Cerebellar nuclear complex (tissue), 1 donor: ENCODE measurements around the gene MSI1.
"Not testable (repeated sequence)": the region's sequence is repeated elsewhere in the genome, so short reads cannot be mapped to it uniquely, and the experiment has no call there.

Experiments used
- DNase-seq, 2 experiments: peaks; one replicate each; lab custom pipeline; 2025; lab: John Stamatoyannopoulos, UW

Gene MSI1

DNA sequence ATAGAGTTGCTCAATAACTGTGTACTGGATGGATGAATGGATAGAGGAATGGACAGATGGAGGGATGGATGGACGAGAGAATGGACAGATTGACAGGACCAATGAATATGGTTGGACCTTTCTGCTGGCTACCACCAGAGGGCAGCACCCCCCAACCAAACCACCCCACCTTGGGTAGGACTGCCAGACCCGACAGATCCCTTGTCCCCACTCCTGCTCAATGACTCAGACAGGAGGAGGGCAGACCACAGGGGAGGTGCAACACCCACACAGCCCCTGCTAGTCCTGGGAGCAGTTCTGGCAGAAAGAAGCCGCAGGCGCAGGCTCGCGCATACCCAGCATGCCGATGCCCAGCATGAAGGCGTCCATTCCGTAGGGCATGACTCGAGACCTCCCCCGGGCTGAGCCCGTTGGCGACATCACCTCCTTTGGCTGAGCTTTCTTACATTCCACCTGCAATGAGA lies 12.4 kb downstream of the MSI1 start:
- DNase-seq = peak in 1 of 2 experiments; percentile 44

DNA sequence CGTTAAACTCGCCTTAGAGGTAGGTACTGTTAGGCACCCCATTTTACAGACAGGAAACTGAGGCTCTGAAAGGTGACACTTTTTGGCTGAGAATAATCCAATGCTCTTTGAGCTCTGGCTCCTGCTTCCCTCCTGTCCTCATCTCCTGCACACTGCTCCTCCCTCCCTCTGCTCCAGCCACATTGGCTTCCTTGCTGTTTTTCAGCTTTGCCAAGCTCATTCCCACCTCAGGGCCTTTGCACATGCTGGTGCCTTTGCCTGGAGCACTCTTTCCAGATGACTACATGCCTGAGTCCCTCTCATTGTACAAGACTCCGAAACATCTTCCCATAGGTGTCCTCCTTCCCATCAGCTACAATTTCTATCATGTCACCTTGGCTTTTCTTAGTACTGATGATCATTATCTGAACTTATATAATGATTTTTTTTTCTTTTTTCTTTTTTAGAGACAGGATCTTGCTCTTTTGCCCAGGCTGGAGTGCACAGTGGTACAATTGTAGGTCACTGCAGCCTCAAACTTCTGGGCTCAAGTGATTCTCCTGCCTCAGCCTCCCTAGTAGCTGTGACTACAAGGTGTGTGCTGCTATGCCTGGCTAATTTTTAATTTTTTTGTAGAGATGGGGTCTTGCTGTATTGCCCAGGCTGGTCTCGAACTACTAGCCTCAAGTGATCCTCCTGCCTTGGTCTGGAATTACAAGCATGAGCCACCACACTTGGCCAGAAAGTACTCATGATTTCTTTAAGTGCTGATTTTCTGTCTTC lies 15.2 kb downstream of the MSI1 start:
- DNase-seq = no peak

DNA sequence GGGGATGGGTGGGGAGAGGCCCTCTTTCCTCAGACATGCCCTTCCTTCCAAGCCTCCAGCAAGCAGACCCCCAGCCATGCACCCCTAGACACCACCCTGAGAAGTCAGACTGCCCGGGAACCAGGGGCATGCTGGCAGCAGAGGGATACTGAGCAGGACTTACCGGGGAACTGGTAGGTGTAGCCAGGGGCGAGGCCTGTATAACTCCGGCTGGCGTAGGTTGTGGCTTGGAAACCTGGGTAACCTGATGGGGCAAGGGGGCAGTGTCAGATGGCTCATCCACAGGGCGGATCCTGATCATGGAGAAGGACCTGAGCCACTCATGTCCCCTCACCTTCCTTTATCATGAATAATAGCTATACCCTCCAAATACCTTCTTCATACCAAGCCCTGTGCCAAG lies 15.8 kb downstream of the MSI1 start:
- DNase-seq = no peak

DNA sequence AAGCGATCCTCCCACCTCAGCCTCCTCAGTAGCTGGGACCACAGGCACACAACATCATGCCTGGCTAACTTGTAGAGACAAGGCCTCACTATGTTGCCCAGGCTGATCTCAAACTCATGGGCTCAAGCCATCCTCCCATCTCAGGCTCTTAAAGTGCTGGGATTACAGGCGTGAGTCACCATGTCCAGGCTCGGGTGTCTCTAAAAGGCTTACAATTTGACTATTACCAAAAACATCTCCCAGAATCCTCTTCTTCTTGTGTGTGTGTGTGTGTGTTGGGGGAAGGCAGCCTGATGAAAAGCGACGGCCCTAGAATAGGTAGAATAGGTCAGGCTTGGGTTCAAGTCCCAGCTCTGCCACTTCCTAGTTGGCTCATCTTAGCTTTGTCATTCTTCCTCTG lies 16.8 kb downstream of the MSI1 start:
- no peak for DNase-seq

DNA sequence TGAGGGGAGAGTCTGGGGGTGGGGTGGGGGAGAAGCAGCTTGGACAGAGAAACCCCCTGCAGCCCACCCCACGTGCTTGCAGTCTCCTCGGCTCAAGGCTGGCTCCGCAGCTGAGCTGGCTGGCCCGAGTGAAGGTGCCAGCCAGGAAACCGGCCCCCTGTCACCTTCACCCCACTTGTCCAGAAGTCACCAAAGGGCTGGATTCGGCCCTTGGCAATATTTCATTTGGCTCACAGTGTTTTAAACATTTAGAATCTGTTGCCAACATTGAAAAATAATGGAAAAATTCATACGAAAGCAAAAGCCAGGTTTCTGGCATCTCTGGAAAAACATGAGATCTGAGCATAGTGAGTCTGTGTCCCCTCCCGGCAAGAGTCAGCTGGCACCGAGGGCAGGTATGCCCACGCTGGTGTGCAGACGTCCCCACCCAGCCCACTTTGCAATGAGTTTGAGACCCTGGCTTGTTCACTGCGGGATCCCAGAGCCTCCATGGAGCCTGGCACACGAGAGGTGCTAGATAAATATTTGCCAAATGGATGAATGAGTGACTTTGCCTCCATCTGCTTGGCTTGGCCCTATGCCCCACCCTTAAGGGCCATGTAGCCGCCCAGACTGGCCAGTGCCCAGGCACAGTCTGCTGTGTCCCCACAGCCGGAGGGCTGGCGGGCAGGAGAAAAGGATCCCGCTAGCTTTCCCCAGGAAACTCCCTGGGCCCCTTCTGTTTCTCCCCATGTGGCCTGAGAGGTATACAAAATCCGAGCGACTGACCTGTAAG lies 18.2 kb downstream of the MSI1 start:
- peak; percentile 56 to 89 for DNase-seq

DNA sequence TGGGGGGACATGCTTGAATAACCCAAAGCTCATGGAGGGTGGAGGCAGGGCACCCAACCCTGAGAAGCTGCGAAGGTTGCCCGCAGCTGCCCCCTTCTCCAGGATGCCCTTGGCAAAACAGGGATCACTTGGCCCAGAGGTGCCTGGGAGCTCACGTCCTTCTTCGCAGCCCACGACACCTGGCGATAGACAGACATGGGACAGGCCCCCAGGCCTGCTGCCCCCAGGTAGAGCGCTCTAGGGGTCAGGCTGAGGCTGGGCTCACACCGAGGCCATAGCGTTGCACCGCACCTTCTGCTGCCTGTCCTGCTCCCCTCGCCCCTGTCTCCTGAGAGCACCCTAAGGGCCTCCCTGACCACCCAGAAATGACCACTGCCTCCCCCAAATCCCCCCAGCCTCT lies 21.2 kb downstream of the MSI1 start:
- DNase-seq = no peak

DNA sequence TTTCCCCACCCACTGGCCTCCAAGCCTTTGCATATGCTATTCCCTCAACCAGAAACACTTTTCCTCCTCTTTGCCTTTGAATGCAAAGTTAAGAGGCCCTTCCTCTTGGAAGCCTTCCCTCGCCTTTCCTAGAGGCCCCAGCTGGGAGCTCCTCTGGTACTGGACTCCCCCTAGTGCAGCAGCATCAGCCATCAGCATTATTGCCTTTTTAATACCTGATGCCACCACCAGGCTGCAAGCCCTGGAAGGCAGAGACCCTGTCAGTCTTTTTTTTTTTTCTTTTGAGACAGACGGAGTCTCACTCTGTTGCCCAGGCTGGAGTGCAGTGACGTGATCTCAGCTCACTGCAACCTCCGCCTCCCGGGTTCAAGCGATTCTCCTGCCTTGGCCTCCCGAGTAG lies 22.3 kb downstream of the MSI1 start:
- DNase-seq = no peak

DNA sequence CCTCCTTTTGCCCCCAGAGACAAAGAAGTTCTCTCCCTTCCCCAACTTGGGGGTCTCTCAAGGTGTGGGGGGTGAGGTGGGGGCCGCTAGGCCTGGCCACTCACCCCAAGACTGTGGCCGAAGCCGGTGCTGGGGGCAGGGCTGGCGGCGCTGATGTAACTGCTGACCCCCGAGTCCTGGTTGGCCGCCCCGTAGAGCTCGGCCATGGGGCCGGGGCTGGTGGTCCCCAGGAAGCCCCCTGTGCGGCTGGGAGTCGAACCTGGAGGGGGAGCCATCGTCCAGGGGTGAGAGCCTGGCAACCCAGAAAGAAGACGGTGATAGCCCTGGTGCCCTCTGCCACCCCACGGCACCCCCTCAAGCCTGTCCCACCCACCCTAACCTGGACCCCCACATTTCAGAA lies 22.9 kb downstream of the MSI1 start:
- DNase-seq = no peak

DNA sequence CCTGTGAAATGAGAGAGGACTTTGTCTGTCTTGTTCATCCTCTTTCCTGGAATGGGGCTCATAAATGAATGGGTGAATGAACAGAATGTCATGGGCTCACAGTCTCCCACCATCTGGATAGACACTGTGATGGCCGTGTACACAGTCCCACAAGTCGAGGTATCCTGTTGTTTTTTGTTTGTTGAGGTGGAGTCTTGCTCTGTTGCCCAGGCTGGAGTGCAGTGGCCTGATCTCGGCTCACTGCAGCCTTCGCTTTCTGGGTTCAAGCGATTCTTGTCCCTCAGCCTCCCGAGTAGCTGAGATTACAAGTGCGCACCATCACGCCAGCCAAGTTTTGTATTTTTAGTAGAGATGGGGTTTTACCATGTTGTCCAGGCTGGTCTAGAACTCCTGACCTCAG lies 25.3 kb downstream of the MSI1 start:
- DNase-seq = no peak

DNA sequence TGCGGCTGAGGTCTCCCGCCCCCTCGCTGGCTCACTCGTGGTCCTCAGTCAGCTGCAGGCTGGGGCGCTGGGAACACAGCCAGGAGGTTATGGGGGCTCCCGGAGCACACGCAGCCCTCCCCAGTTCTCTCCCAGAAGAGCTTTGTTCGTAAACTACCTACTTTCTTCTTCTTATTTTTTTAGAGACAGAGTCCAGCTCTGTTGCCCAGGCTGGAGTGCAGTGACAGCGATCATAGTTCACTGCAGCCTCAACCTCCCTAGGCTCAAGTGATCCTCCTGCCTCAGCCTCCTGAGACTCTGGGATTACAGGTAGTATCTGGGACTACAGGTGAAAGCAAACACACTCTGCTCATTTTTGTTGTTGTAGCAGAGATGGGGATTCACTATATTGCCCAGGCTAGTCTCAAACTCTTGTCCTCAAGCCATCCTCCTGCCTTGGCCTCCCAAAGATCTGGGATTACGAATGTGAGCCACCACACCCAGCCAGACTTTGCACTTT lies 25.9 kb downstream of the MSI1 start:
- DNase-seq = no peak

DNA sequence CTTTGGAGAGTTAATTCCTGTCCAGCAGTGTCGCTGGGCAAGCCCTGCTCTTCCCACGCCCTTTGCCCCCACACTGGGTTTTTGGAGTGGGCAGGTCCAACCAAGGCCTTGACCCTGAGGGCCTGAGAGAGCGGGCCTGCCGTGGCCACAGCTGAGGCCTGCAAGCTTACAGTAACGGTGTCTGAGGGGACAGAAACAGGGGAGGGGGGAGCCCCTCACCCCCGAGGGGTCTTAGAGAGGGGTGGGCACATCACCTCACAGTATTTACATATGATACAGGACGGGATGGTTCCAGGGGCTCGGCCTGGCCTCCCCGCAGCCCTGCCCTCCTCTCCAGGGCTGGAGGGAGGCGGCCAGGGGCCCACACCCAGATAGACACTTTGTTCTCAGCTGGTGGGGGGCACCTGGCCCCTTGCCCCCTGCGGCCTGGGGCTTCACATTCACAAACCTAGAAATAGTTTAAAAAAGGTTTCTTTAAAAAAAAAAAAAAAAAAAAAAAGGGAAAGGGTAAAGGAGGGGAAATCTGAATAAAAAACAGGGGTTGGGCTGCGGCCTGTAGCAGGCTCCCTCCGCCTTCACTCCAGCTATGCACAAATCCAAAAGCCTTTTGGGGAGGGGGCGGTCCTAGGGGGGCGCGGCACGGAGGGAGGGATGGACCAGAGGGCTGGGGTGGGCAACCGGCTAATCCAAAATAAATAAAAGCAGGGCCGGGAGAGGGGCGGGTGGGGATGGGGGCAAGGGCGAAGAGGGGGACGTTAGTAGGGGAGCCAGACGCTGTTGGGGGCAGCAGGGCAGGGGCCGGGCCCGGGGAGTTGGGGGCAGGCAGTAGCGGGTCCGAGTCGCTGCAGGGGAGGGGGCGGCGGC lies 26.6 kb downstream of the MSI1 start:
- no peak for DNase-seq

DNA sequence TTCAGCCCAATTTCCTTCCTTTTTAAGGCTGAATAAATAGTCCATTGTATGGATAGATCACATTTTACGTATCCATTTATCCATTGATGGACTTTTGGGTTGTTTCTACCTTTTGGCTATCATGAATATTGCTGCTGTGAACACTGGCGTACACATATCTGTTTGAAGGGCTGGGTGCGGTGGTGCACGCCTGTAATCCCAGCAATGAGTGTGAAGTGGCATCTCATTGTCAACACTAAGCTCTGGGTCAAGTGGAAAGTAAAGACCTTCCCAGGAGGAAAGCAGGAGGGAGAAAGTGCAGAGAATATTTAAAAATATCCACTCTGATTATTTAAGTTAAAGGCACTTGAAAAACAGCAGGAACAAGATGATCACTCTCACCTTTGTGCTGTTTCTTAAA lies 29.7 kb downstream of the MSI1 start:
- DNase-seq = no peak

DNA sequence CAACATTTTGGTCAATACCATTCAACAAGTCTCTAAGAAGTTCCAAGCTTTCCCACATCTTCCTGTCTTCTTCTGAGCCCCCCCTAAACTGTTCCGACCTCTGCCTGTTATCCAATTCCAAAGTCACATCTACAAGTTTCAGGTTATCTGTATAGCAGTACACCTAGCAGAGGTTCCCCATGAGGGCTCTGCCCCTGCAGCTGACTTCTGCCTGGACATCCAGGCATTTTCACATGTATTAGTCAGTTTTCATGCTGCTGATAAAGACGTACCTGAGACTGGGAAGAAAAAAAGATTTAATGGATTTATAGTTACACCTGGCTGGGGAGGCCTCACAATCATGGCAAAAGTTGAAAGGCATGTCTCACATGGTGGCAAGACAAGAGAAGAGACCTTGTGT lies 31.2 kb downstream of the MSI1 start:
- no peak for DNase-seq

DNA sequence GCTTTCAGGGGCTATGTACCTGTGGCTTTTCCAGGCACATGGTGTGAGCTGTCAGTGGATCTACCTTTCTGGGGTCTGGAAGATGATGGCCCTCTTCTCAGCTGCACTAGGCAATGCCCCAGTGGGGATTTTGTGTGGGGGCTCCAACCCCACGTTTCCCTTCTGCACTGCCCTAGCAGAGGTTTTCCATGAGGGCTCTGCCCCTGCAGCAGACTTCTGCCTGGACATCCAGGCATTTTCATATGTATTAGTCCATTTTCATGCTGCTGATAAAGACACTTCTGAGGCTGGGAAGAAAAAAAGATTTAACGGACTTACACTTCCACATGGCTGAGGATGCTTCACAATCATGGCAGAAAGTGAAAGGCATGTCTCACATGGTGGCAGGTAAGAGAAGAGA lies 32.6 kb downstream of the MSI1 start:
- not testable (repeated sequence) for DNase-seq

DNA sequence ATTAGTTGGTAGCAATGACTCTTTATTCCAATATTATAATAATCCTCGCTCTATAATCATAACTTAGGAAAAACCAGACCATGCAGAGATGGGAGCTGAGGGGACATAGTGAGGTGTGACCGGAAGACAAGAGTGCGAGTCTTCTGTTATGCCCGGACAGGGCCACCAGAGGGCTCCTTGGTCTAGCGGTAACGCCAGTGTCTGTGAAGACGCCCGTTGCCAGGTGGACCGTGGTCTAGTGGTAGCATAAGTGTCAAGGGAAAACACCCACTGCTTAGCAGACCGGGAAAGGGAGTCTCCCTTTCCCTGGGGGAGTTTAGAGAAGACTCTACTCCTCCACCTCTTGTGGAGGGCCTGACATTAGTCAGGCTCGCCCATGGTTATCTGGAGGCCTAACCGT lies 33.5 kb downstream of the MSI1 start:
- DNase-seq = not testable (repeated sequence)

DNA sequence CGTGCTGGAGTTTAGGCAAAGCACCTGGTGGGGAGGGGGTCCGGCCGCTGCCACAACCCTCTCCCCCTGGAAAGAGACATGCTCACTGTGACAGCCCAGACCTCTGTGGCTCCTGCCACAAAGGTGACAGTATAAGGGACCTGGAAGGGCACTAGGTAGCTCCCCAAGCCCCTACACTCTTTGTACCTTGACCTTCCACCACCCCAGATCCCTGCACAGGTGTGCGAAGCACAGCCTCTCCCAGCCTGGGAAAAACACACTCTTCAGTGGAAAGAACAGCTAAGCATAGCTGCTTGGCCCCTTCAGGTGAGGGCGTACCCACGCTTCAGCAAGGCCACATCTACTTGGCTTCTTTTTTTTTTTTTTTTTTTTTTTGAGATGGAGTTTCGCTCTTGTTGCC lies 36.4 kb downstream of the MSI1 start:
- no peak for DNase-seq

DNA sequence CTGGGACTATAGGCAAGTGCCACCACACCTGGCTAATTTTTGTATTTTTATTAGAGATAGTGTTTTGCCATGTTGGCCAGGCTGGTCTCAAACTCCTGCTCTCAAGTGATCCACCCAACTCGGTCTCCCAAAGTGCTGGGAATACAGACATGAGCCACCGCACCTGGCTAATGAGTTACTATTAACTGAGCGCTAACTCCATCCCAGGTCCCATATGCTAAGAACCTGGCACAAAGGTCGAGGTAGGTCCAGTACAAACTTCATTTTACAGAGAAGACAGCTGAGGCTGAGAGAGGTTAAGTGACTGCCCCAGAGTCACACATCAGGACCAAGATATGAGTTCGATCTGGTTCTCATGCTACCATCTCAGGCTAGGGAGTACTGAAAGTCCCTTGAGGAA lies 36.9 kb downstream of the MSI1 start:
- no peak for DNase-seq

DNA sequence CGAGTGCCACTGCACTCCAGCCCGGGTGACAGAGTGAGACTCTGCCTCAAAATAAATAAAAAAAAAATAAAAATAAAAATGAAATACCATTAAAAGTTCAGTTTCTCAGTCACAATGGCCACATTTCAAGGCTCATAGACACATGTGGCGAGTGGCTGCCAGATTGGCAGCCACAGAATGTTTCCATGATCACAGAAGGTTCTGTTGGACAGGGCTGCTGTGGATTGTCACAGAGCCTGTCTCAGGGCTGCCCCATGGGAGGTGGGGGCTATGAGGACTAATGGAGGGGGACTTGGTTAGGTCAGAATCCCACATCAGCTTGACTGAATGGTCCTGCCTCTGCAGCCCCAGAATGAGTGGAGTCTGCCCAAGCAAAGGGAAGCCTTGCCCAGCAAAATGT lies 37.6 kb downstream of the MSI1 start:
- DNase-seq = no peak

DNA sequence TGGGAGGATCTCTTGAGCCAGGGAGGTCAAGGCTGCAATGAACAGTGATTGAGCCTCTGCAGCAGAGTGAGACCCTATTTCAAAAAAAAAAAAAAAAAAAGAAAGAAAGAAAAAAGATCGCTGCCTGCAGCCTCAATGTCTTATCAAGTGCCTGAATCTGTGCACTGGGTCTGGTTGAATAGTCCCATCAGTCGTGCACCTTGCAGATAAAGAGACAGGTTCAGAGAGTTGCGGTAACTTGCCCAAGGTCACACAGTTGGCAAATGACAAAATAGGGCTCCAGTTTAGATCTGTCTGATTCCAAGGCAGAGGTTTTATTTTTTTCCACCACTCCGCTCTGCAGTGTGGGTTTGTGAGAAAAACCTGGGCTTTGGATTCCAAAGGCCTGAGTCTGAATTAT lies 40.7 kb downstream of the MSI1 start:
- DNase-seq = no peak

DNA sequence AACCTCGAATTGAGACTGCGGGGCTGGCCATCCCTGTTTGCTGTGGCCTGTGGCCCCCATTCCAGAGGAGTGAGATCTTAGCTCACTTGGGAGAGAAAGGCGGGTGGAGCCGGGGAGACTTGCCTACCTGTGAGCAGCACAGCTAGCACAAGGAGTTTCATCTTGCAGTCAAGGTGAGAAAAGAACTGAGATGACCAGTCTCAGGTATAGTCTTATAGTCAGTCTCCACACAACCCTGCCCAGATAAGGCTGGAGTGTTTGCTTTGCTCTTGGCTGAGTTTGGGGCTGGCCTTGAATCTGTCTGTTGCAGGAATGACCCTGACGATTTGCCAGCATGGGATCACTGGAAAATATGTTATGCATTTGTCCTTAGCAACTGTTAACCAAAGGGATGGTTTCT lies 41.4 kb downstream of the MSI1 start, which contains the start of gene PLA2G1B:
Gene PLA2G1B, minus strand, starts transcription at position 187 of the 400 bp plus-strand sequence. Its CDS starts 26 bp downstream, at position 161.
- DNase-seq = no peak

DNA sequence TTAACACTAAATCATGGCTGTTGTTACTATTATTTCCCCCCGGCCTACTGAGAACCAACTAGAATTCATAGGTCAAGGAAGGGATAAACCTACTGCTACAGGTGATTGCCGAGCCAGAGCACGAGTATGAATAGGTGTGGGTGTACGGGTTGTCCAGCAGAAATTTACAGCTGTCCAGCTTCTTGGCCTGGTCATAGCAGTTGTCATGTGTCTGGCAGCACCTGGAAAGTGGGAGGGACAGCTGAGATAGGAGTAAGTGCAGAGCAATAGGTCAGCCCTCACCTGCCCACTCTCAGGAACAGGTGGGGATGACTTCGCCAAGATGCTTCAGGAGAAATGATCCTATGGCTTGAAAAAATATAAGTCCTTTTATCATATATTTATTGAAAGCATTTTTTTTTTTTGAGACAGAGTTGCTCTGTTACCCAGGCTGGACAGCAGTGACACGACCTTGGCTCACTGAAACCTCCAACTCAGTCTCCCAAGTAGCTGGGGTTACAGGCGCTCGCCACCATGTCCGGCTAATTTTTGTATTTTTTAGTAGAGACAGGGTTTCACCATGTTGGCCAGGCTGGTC lies 44.0 kb downstream of the MSI1 start:
- no peak for DNase-seq

DNA sequence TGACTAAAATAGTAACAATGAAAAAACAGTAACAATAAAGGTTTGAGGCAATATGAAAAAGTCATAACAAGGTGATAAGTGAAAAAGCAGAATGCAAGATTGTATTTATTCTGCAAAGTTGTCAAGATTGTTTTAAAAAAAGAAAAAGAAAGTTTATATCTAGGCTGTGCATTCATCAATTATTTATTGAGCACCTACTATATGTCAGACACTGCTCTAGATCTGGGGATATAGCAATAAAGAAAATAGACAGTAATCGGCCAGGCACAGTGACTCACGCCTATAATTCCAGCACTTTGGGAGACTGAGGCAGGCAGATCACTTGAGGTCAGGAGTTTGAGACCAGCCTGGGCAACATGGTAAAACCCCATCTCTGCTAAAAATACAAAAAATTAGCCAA lies 45.2 kb downstream of the MSI1 start:
- no peak for DNase-seq
